HG03108 (cell line): ENCODE measurements around the gene TEAD3.
"Not testable (repeated sequence)": the region's sequence is repeated elsewhere in the genome, so short reads cannot be mapped to it uniquely, and the experiment has no call there.

ENCODE experiments used
- ATAC-seq: cut with Tn5 transposase; IDR thresholded peaks from one replicate; pipeline ENCODE4 v1.9.1; 2021; ENCODE audit warnings: moderate library complexity; ENCODE audit not compliant: unreplicated experiment

Gene TEAD3

DNA sequence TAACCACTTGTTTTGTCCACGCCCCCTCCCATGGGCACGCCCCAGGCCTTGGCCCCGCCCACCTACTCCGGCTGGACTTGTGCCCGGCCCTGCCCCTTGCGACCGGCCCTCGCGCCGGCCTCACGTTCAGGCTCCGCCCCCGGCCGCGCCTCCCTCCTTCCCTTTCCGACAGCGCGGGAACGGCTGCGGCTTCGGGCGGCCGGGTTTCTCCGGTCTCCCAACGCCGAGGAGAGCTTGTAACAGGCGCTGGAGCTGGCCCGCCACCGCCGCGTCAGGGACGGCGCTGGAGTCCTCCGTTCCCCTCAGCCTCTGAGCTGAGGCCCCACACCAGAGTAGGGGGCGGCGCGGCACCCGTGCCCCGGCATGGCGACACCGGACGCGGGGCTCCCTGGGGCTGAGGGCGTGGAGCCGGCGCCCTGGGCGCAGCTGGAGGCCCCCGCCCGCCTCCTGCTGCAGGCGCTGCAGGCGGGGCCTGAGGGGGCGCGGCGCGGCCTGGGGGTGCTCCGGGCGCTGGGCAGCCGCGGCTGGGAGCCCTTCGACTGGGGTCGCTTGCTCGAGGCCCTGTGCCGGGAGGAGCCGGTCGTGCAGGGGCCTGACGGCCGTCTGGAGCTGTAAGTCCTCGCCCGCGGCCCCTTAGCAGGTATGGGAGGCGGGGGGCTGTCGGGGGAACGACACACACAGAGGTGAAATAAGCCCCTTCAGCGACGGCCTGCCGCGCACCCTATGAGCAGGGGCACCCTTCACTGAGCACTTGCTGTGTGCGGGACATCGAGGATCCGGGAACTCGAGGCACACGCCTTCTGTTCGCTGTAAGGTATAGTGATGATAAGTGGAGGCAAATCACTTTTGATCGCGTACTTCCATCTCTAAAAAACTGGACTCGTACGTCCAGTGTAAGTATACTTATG is 44.4 kb downstream of the TEAD3 start, which contains the start of gene FANCE:
FANCE (plus strand) TSS at position 156 of the 908 bp plus-strand sequence; CDS start at position 364, 208 bp downstream.
- ATAC-seq: peak; percentile 88

DNA sequence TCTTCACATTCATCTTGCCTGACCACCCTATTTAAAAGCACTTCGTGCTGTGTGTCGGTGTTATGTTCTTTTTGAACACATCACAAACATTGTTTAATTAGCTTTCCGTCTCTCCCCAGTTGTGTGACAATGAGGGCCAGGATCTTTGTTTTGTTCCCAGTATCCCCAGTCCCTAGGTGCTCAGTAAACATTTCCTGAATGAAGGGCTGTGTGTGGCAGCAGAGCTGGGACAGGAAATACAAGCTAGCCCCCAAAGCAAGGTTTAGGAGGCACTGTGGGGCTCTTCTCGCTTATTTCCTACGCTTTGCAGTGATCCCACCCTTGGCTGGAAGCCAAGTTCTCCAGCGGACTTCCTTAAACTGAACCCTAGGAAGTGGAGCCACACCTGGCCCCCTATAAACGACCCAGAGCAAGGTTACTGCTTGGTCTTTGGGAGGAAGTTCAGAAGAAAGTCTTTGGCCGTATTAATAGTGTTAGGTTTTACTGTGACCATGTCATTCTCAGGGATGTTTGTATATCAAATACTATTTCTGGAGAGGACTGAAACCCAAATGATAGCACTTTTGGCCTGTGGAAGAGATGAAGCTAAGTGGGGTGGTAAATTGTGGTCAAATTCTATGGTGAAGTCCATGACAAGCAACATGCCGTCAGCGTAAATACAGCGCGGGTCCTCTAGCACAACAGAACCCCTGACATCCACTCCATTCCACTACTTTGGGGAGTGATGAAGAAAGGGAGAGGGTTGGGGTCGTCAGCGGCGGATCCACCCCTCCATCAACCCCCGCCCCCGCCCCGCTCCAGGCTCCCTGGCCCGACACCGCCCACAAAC is 45.3 kb downstream of the TEAD3 start:
- no peak for ATAC-seq

DNA sequence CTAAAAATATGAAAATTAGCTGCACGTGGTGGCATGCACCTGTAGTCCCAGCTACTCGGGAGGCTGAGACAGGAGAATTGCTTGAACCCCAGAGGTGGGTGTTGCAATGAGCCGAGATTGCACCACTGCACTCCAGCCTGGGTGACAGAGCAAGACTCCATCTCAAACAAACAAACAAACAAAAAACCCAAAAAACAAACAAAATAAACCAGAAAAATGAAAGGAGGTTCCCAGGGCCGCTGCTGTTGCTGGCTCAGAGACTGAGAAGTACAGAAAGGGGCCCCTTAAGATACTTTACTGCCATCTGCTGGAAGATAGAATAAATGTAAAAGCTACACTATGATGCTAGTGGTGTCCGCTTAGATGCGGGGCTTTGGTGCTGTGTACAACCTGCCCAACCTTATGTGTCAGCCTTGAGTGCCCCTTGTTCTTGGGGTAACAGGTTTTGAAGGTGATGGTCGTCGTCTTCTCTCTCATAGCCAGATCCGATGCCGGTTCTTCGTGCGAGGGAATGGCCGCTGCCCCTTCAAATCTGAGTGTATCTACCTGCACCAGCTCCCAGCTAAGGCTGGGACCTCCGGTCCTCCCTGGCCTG is 47.5 kb downstream of the TEAD3 start:
- ATAC-seq: peak; percentile 27

DNA sequence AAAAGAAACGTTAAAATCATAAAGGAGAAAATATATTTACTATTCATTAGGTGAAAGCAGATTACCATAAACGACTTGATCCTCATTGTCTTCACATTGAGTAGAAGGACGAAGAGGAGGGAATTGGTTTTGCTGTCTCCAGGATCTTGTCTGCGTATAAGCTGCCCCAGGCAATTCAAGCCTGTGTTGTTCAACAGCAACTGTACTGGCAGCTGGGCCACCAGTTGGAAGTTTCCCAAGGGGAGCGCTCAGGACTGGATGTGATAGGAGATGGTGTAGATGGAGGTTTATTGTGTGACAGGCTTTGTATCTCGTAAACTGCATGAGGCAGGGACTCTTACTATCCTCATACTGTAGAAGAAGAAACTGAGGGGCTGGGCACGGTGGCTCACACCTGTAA is 48.7 kb downstream of the TEAD3 start:
- ATAC-seq: no peak

DNA sequence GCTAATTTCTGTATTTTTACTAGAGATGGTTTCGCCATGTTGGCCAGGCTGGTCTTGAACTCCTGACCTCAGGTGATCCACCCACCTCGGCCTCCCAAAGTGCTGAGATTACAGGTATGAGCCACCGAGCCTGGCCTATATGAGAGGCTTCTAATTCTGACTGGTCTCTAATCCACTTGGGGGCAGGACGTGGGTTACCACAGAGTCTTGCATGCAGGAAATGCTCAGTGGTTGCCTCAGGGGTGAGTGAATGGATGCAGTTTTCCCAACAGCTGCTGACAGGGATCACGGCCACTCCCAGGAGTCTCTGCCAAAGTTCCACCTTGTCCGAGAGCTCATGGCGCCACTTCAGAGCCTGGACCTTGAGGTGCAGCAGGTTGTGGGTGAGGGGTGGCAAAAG is 51.2 kb downstream of the TEAD3 start:
- ATAC-seq: no peak

DNA sequence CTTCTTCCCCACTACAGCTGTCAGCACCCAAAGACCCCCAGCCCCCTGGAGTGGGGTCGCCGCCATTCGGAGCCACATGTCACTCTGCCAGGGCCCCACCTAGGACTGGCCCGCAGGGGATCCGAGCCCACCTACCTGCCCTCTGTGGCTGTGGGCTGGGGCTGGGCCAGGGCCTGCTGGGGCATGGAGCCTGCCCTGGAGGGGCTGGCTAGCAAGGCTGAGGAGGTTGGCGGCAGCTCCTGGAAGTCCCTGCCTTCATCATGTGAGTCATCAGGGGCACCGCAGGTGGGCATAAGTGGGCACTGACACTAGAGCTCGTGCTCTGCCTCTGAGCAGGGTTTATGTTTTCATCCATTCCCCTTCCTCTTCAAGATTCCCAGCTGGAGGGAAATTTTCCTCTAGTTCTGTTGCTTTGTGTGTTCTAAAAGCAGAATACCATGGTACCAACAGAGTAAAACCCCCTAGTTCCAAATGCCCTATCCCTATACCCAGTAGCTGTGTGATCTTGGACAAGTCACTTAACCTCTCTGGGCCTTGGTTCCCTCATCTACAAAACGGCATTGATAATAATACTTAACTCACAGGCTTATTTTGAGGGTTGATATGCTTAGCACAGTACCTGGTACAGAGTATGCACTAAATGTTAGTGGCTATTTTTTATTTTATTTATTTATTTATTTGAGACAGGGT is 53.4 kb downstream of the TEAD3 start:
- ATAC-seq: no peak

DNA sequence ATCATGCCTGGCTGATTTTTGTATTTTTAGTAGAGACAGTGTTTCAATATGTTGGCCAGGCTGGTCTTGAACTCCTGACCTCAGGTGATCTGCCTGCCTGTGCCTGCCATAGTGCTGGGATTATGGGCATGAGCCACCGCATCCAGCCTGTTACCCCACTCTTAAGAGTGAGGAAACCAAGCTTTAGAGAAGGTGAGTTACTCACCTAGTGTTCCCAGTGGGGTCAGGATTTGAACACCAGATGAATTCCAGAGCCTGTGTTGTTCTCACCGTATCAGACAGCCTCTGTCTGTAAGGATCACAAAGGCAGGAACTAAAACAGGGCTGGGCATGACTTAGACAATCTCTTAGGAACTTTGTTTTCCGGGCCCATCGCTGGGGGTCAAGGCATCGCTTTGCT is 54.2 kb downstream of the TEAD3 start:
- no peak for ATAC-seq

DNA sequence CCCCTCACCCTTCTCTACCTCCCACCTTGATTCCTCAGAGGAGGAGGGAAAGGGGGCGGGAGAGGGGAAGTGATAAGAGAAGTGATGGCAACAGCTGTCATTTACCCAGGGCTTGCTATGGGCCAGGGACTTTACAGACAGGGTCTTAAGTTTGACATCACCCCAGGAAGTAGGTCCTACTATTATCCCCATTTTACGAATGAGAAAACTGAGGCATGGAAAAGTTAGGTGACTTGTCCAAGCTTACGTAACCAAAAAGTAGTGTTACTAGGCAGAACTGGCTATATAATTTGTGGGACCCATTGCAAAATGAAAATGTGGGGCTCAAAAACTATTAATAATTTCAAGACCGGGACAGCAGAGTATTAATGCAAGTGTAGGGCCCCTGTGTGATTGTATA is 55.2 kb downstream of the TEAD3 start:
- no peak for ATAC-seq

DNA sequence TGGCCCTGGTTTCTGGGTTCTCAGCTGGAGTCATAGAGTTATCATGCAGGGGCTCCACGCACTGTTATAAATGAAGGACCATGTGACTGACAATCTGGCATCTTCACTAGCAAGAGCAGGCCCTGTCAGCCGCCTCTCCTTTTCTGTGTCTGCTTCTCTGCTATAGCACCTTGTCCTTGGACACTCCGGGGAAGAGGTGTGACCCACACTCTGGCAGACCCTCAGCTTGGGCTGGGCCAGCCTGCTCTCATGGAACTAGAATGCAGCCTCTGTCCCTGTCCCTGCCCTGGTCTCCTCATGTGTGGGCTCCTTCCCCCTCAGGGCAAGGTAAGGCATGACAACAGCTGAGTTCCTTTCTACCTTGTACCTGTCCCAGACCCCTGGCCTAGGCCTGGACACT is 55.7 kb downstream of the TEAD3 start:
- no peak for ATAC-seq

DNA sequence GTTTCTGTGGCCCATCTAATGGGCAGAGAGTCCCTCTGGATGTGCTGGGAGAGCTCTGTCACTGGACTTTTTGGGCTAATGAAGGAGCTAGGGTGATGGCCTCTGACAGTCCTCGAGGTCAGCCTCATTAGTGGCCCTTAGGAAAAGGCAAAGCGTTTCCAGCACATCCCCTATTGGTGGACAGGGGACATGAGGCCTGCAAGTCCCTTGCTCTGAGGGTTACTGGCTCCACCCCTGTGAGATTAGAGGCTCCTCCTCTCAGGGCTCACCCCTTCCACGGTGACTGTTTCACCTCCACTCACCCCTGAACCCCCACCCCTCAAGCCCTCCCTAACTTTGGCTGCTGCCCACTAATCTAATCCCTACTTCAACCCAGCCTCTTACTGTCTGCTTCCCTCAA is 57.6 kb downstream of the TEAD3 start:
- no peak for ATAC-seq

DNA sequence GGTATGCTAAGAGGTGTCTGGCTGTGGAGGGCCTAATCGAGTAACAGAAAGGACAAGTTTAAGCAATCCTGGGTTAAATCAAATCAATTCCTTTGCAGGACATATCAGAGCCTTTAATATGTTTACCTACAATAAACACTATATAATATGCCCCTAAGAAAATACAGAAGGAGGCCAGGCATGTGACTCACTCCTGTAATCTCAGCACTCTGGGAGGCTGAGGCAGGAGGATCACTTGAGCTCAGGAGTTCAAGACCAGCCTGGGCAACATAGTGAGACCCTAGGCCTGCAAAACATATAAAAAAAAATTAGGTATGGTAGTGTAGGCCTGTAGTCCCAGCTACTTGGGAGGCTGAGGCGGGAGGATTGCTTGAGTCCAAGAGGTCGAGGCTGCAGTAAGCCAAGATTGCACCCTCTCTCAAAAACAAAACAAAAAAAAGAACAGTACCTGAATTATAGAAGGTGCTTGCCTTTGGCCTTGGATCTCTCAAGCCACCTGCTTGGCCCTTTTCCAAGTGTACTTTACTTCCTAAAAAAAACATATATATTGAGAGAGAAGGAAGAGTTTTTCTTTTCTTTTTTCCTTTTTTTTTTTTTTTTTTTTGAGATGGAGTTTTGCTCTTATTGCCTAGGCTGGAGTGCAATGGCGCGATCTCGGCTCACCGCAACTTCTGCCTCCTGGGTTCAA is 58.4 kb downstream of the TEAD3 start:
- not testable (repeated sequence) for ATAC-seq

DNA sequence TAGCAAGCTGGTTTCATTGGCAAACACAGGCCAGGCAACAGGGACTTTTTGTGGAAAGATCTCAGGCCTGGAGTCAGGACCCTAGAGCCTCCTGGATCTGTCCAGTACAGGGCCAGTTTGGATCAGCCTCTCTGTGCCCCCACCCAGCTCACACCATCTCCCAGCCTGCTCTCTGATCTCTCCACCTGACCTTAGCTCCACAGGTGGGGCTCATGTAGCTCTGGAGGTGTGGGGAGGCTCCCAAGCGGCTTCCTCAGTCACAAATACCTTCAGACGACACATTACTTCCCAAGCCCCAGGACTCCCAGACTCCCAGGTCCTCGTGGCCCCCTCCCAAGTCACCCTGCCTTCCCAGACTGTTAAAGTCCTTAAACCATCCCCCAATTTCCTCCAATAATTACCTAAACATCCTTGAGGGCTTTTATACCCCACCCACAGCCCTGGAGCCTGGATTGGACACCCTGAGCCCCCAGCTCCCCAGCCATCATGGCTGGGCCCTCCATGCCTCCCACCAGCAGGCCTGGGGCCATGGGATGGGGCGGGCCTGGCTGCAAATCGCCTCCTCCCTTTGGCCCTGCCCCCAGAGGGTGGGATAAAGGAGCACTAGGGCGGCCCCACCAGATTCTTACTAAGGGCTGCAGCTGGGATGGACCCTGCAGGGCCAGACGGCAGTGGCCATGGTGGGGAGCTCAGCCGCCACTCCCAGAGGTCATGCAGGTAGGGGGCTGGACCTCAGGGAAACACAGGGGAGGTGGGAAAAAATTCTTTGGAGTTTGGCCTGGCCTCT is 60.6 kb downstream of the TEAD3 start:
- no peak for ATAC-seq

DNA sequence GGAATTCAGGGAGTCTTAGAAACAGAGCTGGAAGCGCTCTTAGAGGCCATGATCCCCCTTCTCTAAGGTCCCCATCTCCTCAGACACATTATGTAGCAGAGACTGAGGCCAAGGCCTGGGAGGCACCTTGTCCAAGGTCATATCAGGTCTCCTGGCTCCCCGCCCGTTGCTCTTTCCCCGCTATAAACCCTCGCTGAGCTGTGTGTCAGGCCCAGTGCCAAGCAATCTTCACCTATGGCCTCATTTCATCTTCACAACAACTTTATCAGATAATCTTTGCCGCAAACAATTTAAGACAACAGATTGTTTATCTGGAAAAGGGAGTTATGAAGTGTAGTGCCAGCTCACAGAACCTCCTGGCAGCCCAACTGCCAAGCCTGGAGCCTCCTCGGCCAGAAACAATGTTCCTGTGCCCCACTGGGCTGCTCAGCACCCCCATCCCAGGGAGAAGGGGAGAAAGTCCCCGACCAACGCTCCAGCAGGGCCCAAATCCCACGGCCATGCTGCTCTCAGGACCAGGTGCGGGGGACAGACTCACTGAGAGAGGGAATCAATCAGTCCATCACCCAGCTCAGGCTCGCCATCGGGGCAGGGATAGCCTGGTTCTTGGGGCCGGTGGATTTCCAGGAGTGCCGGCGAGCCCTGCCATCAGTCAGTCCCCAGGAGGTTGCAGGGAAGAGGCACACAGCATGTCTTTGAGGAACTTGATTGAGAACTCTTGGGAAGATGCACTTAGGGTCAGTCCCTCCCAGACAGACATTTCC is 61.6 kb downstream of the TEAD3 start:
- ATAC-seq: no peak

DNA sequence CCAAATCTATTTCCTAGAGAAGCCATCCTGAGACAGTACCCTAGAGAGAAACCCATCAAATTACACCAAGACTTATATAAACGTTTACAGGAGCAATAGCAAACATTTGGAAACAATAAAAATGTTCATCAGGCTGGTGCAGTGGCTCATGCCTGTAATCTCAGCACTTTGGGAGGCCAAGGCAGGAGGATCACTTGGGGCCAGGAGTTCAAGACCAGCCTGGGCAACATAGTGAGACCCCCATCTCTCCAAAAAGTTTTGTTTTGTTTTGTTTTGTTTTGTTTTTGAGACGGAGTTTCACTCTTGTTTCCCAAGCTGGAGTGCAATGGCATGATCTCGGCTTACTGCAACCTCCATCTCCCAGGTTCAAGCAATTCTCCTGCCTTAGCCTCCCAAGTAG is 64.2 kb downstream of the TEAD3 start:
- ATAC-seq: not testable (repeated sequence)

DNA sequence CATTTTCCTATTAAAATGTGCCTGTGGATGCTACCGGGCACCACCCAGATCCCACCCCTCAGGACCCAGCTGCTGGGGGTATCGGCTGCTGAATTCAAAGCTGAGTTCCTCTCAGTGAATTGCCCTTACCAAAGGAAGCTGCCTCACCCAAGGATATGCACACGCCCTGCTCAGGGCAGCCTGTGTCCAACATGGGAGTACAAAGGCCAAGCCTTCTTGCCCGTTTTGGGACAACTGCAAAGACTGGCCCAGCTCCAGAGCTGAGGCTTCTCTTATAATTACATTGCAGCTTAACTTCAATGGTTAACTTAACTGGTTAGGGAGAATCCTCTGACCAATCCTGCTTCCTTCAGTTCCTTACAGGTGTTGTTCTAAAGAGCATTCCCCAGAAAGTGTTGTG is 64.6 kb downstream of the TEAD3 start:
- ATAC-seq: no peak

DNA sequence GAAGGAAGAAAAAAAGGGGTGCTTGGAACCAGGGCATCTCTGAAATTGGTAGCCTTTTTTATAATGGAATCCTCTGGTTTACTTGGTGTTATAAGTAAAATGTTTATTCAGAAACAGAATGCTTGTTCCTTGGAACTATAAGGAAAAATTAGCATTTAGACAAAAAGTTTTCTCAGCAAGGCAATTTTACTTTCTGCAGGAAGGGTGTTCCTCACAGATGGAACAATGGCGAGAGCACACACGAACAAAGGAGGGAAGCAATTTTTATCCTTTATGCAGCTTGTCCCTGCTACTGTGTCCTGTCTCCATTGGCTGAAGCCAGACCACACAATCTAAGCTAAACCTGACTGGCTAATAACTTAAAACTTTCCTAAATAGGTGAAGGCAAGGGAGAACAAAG is 67.4 kb downstream of the TEAD3 start:
- no peak for ATAC-seq

DNA sequence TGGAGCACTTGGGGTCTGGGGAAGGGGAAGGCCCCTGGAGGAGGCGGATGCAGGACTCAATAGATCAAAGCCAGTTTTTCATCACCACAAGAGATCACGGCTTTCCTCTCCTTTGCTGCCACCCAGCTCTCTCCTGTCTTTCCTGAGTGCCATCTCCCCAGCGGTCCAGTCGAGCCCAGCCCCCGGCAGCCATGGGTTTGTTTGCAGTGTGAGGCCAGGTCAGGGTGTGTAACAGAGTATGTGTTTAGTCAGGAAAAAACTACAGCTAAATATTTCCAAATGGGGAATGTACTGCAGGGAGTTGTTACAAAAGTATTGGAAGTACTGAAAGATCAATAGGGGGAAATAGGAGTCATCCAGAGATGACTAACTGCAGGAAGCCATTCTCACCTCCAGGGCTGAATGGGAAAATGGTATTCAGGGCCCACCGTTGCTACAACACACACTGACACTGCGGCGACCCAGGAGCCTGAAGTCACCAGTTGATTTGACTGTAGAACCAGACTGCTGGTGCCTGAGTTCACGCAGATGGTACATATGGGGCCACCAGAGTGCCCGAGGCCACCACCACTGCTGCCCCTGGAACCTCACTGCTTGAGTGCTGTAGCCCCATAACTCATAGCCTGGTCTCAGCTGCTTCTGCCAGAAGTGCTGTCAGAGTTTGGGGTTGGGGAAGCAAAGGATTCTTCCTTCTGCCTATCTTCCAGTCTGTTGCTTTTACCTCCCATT is 68.3 kb downstream of the TEAD3 start:
- ATAC-seq: no peak

DNA sequence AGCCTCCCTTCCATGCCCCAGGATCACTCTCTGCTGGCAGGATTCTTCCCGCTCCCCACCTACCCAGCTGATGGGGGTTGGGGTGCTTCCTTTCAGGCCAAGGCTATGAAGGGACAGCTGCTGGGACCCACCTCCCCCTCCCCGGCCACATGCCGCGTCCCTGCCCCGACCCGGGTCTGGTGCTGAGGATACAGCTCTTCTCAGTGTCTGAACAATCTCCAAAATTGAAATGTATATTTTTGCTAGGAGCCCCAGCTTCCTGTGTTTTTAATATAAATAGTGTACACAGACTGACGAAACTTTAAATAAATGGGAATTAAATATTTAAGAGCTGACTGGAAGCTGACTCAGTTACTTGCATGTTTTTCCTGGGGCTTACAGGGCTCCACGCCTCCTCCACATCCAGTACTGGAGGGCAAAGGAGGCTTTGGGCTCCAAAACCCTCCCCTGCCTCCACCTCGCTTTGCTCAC is 69.0 kb downstream of the TEAD3 start:
- ATAC-seq: no peak
